Measurements from ENCODE around the gene AKAP10.

GRCh38 chr17:19896679-19897078 lies 80.9 kb downstream of the AKAP10 start:
- TF ChIP-seq CEBPB (IDR thresholded peaks at IDR 0.05; ENCODE audit: low read depth), result no peak
- TF ChIP-seq POLR2A (IDR thresholded peaks at IDR 0.05; ENCODE audit: borderline replicate concordance, extremely low read depth, insufficient read depth, insufficient read length), result no peak
- no peak for TF ChIP-seq SP1 (IDR thresholded peaks at IDR 0.05; ENCODE audit: low read depth)
- TF ChIP-seq, protein P1, sequence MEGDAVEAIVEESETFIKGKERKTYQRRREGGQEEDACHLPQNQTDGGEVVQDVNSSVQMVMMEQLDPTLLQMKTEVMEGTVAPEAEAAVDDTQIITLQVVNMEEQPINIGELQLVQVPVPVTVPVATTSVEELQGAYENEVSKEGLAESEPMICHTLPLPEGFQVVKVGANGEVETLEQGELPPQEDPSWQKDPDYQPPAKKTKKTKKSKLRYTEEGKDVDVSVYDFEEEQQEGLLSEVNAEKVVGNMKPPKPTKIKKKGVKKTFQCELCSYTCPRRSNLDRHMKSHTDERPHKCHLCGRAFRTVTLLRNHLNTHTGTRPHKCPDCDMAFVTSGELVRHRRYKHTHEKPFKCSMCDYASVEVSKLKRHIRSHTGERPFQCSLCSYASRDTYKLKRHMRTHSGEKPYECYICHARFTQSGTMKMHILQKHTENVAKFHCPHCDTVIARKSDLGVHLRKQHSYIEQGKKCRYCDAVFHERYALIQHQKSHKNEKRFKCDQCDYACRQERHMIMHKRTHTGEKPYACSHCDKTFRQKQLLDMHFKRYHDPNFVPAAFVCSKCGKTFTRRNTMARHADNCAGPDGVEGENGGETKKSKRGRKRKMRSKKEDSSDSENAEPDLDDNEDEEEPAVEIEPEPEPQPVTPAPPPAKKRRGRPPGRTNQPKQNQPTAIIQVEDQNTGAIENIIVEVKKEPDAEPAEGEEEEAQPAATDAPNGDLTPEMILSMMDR (IDR thresholded peaks at IDR 0.05 in 2 of 3, conservative IDR thresholded peaks at IDR 0.05 in 1 of 3; ENCODE audit: borderline replicate concordance in 1 of 3, insufficient read depth in 1 of 3, low read depth in 2 of 3, low read length in 2 of 3), result no peak
- no peak for TF ChIP-seq TCF7L2 (IDR thresholded peaks at IDR 0.05; ENCODE audit: borderline replicate concordance, extremely low read depth, insufficient read depth, insufficient read length)
- no peak for TF ChIP-seq ZNF274 (IDR thresholded peaks at IDR 0.05; ENCODE audit: low read depth, low read length)
- TF ChIP-seq YY1 (IDR thresholded peaks at IDR 0.05; ENCODE audit: extremely low read depth, insufficient replicate concordance, low read depth, low read length), result no peak
